SK-N-SH (cell line): ENCODE data around the gene MRGPRE. TPM values are rescaled to one million over a fixed set of nuclear protein-coding genes. Genes with fewer than 3 reads are reported as not detected.
"Not testable (repeated sequence)": the region's sequence is repeated elsewhere in the genome, so short reads cannot be mapped to it uniquely, and the experiment has no call there.

ENCODE experiments used
- CTCF ChIA-PET: fragments of 300-600, 350-600 bp; formaldehyde crosslinking; extraction: SDS; loops from one replicate; lab custom pipeline; 2021; lab: Yijun Ruan, JAX
- POLR2A ChIA-PET: fragments of 350-600 bp; sonication (Branson Sonifier 250); formaldehyde crosslinking; extraction: SDS; loops from one replicate; lab custom pipeline; 2020; ENCODE audit warnings: antibody characterized with exemption, inconsistent platforms; lab: Yijun Ruan, JAX
- DNase-seq: peaks from one replicate; pipeline ENCODE4 v3.0.0; 2012
- H2AFZ ChIP-seq: fragments of 200-600 bp; sonication (generic); 2 replicates; pipeline ENCODE4 v1.8.1; 2016; ENCODE audit warnings: antibody characterized with exemption, mild to moderate bottlenecking, low read depth
- H3F3A ChIP-seq: fragments of 200-600 bp; sonication (generic); replicated peaks from 2 replicates; pipeline ENCODE3; 2016; ENCODE audit warnings: antibody characterized with exemption, mild to moderate bottlenecking; ENCODE audit not compliant: insufficient read depth
- H3K27ac ChIP-seq, 2 experiments: fragments of 200-500 bp in 1 of 2; fragments of 200-600 bp in 1 of 2; sonication (Bioruptor generic) in 1 of 2; sonication (generic), shearing (Covaris generic) in 1 of 2; 2 replicates each; pipeline versions ENCODE4 v1.5.1 to v1.6.1; 2014 to 2016; ENCODE audit warnings: low read depth in 2 of 2, inconsistent platforms in 1 of 2, low read length in 1 of 2, mild to moderate bottlenecking in 1 of 2, mixed read lengths in 1 of 2
- H3K27me3 ChIP-seq: fragments of 200-600 bp; sonication (generic), shearing (Covaris generic); 2 replicates; pipeline ENCODE4 v1.6.1; 2016; ENCODE audit warnings: mixed run types; ENCODE audit not compliant: insufficient read depth
- H3K36me3 ChIP-seq, 2 experiments: fragments of 200-500 bp in 1 of 2; fragments of 200-600 bp in 1 of 2; sonication (Bioruptor generic) in 1 of 2; sonication (generic) in 1 of 2; replicated peaks in 1 of 2; 2 replicates each; pipeline versions ENCODE3 to v1.5.1; 2014 to 2016; ENCODE audit warnings: low read length in 1 of 2, mild to moderate bottlenecking in 1 of 2; ENCODE audit not compliant: insufficient read depth in 2 of 2, control insufficient read depth in 1 of 2
- H3K4me1 ChIP-seq, 2 experiments: fragments of 200-500 bp in 1 of 2; fragments of 200-600 bp in 1 of 2; sonication (Bioruptor generic) in 1 of 2; sonication (generic), shearing (Covaris generic) in 1 of 2; 2 replicates each; pipeline versions ENCODE4 v1.5.1 to v1.6.1; 2014 to 2016; ENCODE audit warnings: low read depth in 1 of 2, low read length in 1 of 2, mixed run types in 1 of 2; ENCODE audit not compliant: insufficient read depth in 2 of 2, control insufficient read depth in 1 of 2
- H3K4me2 ChIP-seq: fragments of 200-600 bp; sonication (generic), shearing (Covaris generic); 2 replicates; pipeline ENCODE4 v1.6.1; 2017; ENCODE audit warnings: mixed run types
- H3K4me3 ChIP-seq, 2 experiments: fragments of 200-500 bp in 1 of 2; fragments of 200-600 bp in 1 of 2; sonication (Bioruptor generic) in 1 of 2; sonication (generic), shearing (Covaris generic) in 1 of 2; 2 replicates each; pipeline versions ENCODE4 v1.5.1 to v1.8.1; 2014 to 2016; ENCODE audit warnings: low read depth in 2 of 2, inconsistent platforms in 1 of 2, low read length in 1 of 2, mild to moderate bottlenecking in 1 of 2, mixed read lengths in 1 of 2, moderate library complexity in 1 of 2
- H3K79me2 ChIP-seq: fragments of 200-600 bp; sonication (generic); 2 replicates; pipeline ENCODE4 v1.8.1; 2017; ENCODE audit warnings: mild to moderate bottlenecking; ENCODE audit not compliant: insufficient read depth
- H3K9ac ChIP-seq: fragments of 200-600 bp; sonication (generic); 2 replicates; pipeline ENCODE4 v1.6.1; 2017; ENCODE audit warnings: mixed run types
- H3K9me2 ChIP-seq: fragments of 200-600 bp; sonication (generic); 2 replicates; pipeline ENCODE4 v1.6.1; 2017; ENCODE audit warnings: mixed run types
- H3K9me3 ChIP-seq: fragments of 200-600 bp; sonication (generic); 2 replicates; pipeline ENCODE4 v1.6.1; 2017; ENCODE audit warnings: mixed run types, mild to moderate bottlenecking, moderate library complexity
- H4K20me1 ChIP-seq: fragments of 200-600 bp; sonication (generic); 2 replicates; pipeline ENCODE4 v1.6.1; 2017; ENCODE audit warnings: mild to moderate bottlenecking, mixed run types; ENCODE audit not compliant: insufficient read depth
- CHD2 ChIP-seq: fragments of 150-350 bp; IDR thresholded peaks from 2 replicates; pipeline ENCODE4 v1.6.1; 2018; ENCODE audit warnings: low read length; ENCODE audit not compliant: partially characterized antibody
- FOSL2 ChIP-seq: IDR thresholded peaks from 2 replicates; pipeline ENCODE4 v1.4.0; 2012; ENCODE audit warnings: low read depth, mild to moderate bottlenecking, moderate library complexity, borderline replicate concordance
- FOXJ3 ChIP-seq: sonication (generic); formaldehyde crosslinking; IDR thresholded peaks from 2 replicates; pipeline ENCODE4 v1.5.1; 2020; ENCODE audit warnings: mild to moderate bottlenecking, missing genetic modification reagents
- MAX ChIP-seq: IDR thresholded peaks from 2 replicates; pipeline ENCODE4 v1.4.0; 2012; ENCODE audit warnings: low read depth
- MEF2A ChIP-seq: IDR thresholded peaks from 2 replicates; pipeline ENCODE4 v1.4.0; 2012; ENCODE audit warnings: low read depth, borderline replicate concordance
- PBX3 ChIP-seq: IDR thresholded peaks from 2 replicates; pipeline ENCODE4; 2012
- POLR2AphosphoS5 ChIP-seq: IDR thresholded peaks from 2 replicates; pipeline ENCODE4 v1.6.1; 2012; ENCODE audit warnings: low read depth, low read length
- RAD21 ChIP-seq: IDR thresholded peaks from 2 replicates; pipeline ENCODE4 v1.6.1; 2012; ENCODE audit warnings: mild to moderate bottlenecking, low read length
- RCOR1 ChIP-seq: fragments of 150-350 bp; IDR thresholded peaks from 2 replicates; pipeline ENCODE4 v1.6.1; 2017; ENCODE audit warnings: antibody characterized with exemption, low read length
- WGBS: methylation state at CpG from one replicate; pipeline ENCODE4 v1.1.6; 2017; ENCODE audit warnings: low lambda C conversion rate; 5-methylcytosine and 5-hydroxymethylcytosine counted together
- polyA plus RNA-seq, 3 experiments: library from polyadenylated mRNA; depleted of rRNA; stranded (reverse); fragments of >200 nt; gene quantifications; 2 replicates each; pipeline ENCODE4 v1.2.3, GENCODE V29; 2012

MRGPRE gene
- polyA plus RNA-seq, 1 of the 3 experiments (the other 2 are of a cell fraction): not detected

GRCh38 chr11:3261831-3262230 is 29.6 kb upstream of the MRGPRE start:
- H3K4me2 ChIP-seq, POLR2A ChIA-PET, H3K4me1 ChIP-seq, H3K27ac ChIP-seq, H3F3A ChIP-seq, H3K9me2 ChIP-seq, H3K9me3 ChIP-seq, H2AFZ ChIP-seq, H3K36me3 ChIP-seq, H4K20me1 ChIP-seq, DNase-seq, H3K27me3 ChIP-seq, H3K4me3 ChIP-seq, H3K79me2 ChIP-seq, CTCF ChIA-PET, H3K9ac ChIP-seq: not testable (repeated sequence)
- 68% methylated on average over 3 of the region's 8 CpGs for WGBS

- H3K4me2 ChIP-seq, H3K79me2 ChIP-seq, H3K9ac ChIP-seq, POLR2A ChIA-PET, H3K9me3 ChIP-seq, H3K27ac ChIP-seq, DNase-seq, H3K4me1 ChIP-seq, CTCF ChIA-PET, H3K4me3 ChIP-seq, H4K20me1 ChIP-seq, H3K9me2 ChIP-seq, H2AFZ ChIP-seq, H3K27me3 ChIP-seq, H3K36me3 ChIP-seq, H3F3A ChIP-seq: not testable (repeated sequence)
- WGBS: 14% methylated on average over 1 of the region's 1 CpG
These were observed 25.3 kb upstream of the MRGPRE start for GRCh38 chr11:3257509-3257908.

GRCh38 chr11:3255241-3255640 is 23.0 kb upstream of the MRGPRE start:
- H3K27ac ChIP-seq, H4K20me1 ChIP-seq, POLR2A ChIA-PET, H3K9me3 ChIP-seq, H2AFZ ChIP-seq, H3K27me3 ChIP-seq, H3K4me1 ChIP-seq, H3K4me2 ChIP-seq, H3F3A ChIP-seq, H3K36me3 ChIP-seq, DNase-seq, H3K9me2 ChIP-seq, H3K9ac ChIP-seq, H3K4me3 ChIP-seq, H3K79me2 ChIP-seq, CTCF ChIA-PET: not testable (repeated sequence)
- WGBS: 93% methylated on average over 3 of the region's 12 CpGs

- H2AFZ ChIP-seq, H3K9me3 ChIP-seq, H3K4me1 ChIP-seq, POLR2A ChIA-PET, H3F3A ChIP-seq, H3K79me2 ChIP-seq, H3K9ac ChIP-seq, H3K27ac ChIP-seq, H3K4me3 ChIP-seq, H3K4me2 ChIP-seq, CTCF ChIA-PET, H3K9me2 ChIP-seq, H3K36me3 ChIP-seq, H4K20me1 ChIP-seq, DNase-seq, H3K27me3 ChIP-seq: not testable (repeated sequence)
- no CpG with 5 or more reads among the region's 14 CpGs for WGBS
These were observed 22.6 kb upstream of the MRGPRE start for GRCh38 chr11:3254773-3255172.

- H3K4me3 ChIP-seq: no peak overlapping the region
- no peaks in the 10 kb centered on the region for H3K79me2 ChIP-seq
- no peak overlapping the region for H3K9ac ChIP-seq
- H3K9me3 ChIP-seq: no peaks in the 10 kb centered on the region
- H4K20me1 ChIP-seq: no peaks in the 10 kb centered on the region
- no peak for TF ChIP-seq PBX3
- no peak for TF ChIP-seq RCOR1
- TF ChIP-seq FOXJ3 (CRISPR knock-in tag): no peak
- TF ChIP-seq FOSL2: no peak
- no peak for TF ChIP-seq RAD21
- no peak for TF ChIP-seq MAX
- TF ChIP-seq MEF2A: no peak
- no peak for TF ChIP-seq POLR2AphosphoS5
- TF ChIP-seq CHD2: no peak
- no peaks in the 10 kb centered on the region for H3F3A ChIP-seq
- H2AFZ ChIP-seq: no peak overlapping the region
- DNase-seq: no peak
- POLR2A ChIA-PET: no interaction called here
- CTCF ChIA-PET: interaction anchor here (0.9 to 1.5 kb wide), 3 partner anchors 23 to 153 kb away, joined by 3 to 9 read pairs (median 3); no protein-coding TSS in a partner anchor
- no peaks in the 10 kb centered on the region for H3K9me2 ChIP-seq
- no peak overlapping the region for H3K27ac ChIP-seq
- no peaks in the 10 kb centered on the region for H3K36me3 ChIP-seq
- H3K27me3 ChIP-seq: no peaks in the 10 kb centered on the region
- H3K4me2 ChIP-seq: no peak overlapping the region
- no peaks in the 10 kb centered on the region for H3K4me1 ChIP-seq
These were observed 12.9 kb upstream of the MRGPRE start for GRCh38 chr11:3245071-3245470.
